GM12892 (cell line): Measurements from ENCODE around the gene IGDCC3.

Source experiments
- POLR2A ChIP-seq: IDR thresholded peaks from 2 replicates; pipeline ENCODE4 v1.6.1; 2011; ENCODE audit warnings: low read depth, low read length, control low read depth
- POLR2AphosphoS5 ChIP-seq: IDR thresholded peaks from 2 replicates; pipeline ENCODE4 v1.6.1; 2011; ENCODE audit warnings: low read depth, low read length, control low read depth
- TAF1 ChIP-seq: IDR thresholded peaks from 2 replicates; pipeline ENCODE4 v1.6.1; 2011; ENCODE audit warnings: low read depth, mild to moderate bottlenecking, control low read depth, low read length, borderline replicate concordance

DNA sequence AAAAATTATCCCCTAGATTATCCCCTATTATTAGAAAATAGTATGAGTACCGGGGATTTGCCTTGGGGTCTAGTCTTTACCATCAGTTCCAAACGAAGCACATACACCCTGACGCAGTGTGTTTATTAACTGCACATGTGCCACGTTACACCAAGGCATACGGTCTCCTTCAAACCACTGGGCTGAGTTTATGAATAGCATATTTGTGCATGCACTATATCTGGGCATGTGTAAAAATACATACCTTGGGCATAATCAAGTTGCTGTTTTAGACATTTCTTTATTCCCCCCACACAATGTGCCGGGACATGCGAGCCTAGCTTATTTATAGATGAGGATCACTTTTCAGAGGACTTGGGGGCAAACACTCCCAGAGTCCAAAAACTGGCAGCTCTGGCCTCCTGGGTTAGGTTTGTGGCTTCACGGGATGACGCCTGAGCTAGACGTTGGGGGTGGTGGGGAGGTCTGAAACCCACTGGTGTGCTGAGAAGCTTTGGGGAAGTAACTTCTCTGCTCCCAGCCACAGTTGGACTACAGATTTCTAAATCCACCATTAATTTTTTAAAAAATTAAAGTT is 28.7 kb upstream of the IGDCC3 start:
- TF ChIP-seq POLR2AphosphoS5 (no peak), POLR2A (no peak), TAF1 (no peak)
